ENCODE measurements around the gene SNX17. TPM values are rescaled to one million over a fixed set of nuclear protein-coding genes. Genes with fewer than 3 reads are reported as not detected.

The SNX17 gene
- total RNA-seq, 2 donors from 2014 or later, result 56.4 to 82.1 TPM

GRCh38 chr2:27379383-27379835 is 9.0 kb downstream of the SNX17 start:
- ATAC-seq (no peak), DNase-seq (ENCODE audit: low spot score in 2 of 2) (no peak)
- Mint-ChIP-seq H3K9me3 (no peaks in the 10 kb centered on the region), H3K36me3 (peaks cover 31 to 33% of the 10 kb centered on the region in 2 donors), H3K27ac (peak overlapping the region; percentile 86 to 98)

GRCh38 chr2:27379836-27380625 is 9.6 kb downstream of the SNX17 start:
- peak; percentile 65 to 66 for ATAC-seq
- DNase-seq (ENCODE audit: low spot score in 2 of 2), result peak in 1 of 2 donors; percentile 22
- Mint-ChIP-seq H3K36me3 (peaks cover 30 to 33% of the 10 kb centered on the region in 2 donors), H3K9me3 (no peaks in the 10 kb centered on the region), H3K27ac (peak overlapping the region; percentile 53 to 98)

- peaks cover 31 to 36% of the 10 kb centered on the region in 2 donors for H3K36me3 Mint-ChIP-seq
Observed at GRCh38 chr2:27380626-27381545, 10.5 kb downstream of the SNX17 start, which contains the start of gene ZNF513. Gene ZNF513, minus strand, starts transcription at chr2:27380734. Its CDS starts 208 bp downstream, at chr2:27380526.

GRCh38 chr2:27381577-27382181 is 11.3 kb downstream of the SNX17 start:
- Mint-ChIP-seq H3K9me3 (no peaks in the 10 kb centered on the region), H3K36me3 (peaks cover 31 to 37% of the 10 kb centered on the region in 2 donors), H3K27ac (peak overlapping the region; percentile 88 to 98)
- no peak for DNase-seq (ENCODE audit: low spot score in 2 of 2)
- ATAC-seq, result no peak

More at GRCh38 chr2:27380626-27381545, 10.5 kb downstream of the SNX17 start, which contains the start of gene ZNF513:
- peak within 1 kb of the TSS; percentile 88 to 98 for H3K27ac Mint-ChIP-seq
- H3K9me3 Mint-ChIP-seq, result no peaks in the 10 kb centered on the region
- ATAC-seq (peak; percentile 91 to 95), DNase-seq (ENCODE audit: low spot score in 2 of 2) (peak; percentile 89 to 91)

- Mint-ChIP-seq H3K9me3 (no peaks in the 10 kb centered on the region), H3K27ac (peak overlapping the region; percentile 70 to 90), H3K36me3 (peaks cover 7 to 16% of the 10 kb centered on the region in 2 donors)
- DNase-seq (ENCODE audit: low spot score in 2 of 2), result no peak
- peak; percentile 34 to 64 for ATAC-seq
Observed at GRCh38 chr2:27390822-27391679, 20.6 kb downstream of the SNX17 start.

GRCh38 chr2:27393225-27393624 is 22.8 kb downstream of the SNX17 start:
- Mint-ChIP-seq H3K9me3 (no peaks in the 10 kb centered on the region), H3K36me3 (peaks cover 6 to 21% of the 10 kb centered on the region in 2 donors), H3K27ac (no peak overlapping the region)
- no peak for DNase-seq (ENCODE audit: low spot score in 2 of 2)
- no peak for ATAC-seq

GRCh38 chr2:27398962-27399361 is 28.5 kb downstream of the SNX17 start:
- ATAC-seq, result no peak
- Mint-ChIP-seq H3K9me3 (no peaks in the 10 kb centered on the region), H3K36me3 (peaks cover 5 to 14% of the 10 kb centered on the region in 2 donors), H3K27ac (peak overlapping the region in 1 of 2 donors; percentile 16)
- no peak for DNase-seq (ENCODE audit: low spot score in 2 of 2)

GRCh38 chr2:27400348-27401135 is 30.1 kb downstream of the SNX17 start:
- Mint-ChIP-seq H3K9me3 (no peaks in the 10 kb centered on the region), H3K27ac (peak overlapping the region; percentile 7 to 27), H3K36me3 (peaks cover 5 to 14% of the 10 kb centered on the region in 2 donors)
- DNase-seq (ENCODE audit: low spot score in 2 of 2), result no peak
- no peak for ATAC-seq

- DNase-seq (ENCODE audit: low spot score in 2 of 2) (no peak), ATAC-seq (no peak)
- Mint-ChIP-seq H3K9me3 (peaks cover 0 to 8% of the 10 kb centered on the region in 2 donors), H3K27ac (peak overlapping the region; percentile 83 to 86), H3K36me3 (peaks cover 17 to 23% of the 10 kb centered on the region in 2 donors)
Observed at GRCh38 chr2:27407798-27408491, 37.5 kb downstream of the SNX17 start.

GRCh38 chr2:27408601-27409320 is 38.3 kb downstream of the SNX17 start:
- ATAC-seq (peak; percentile 21 to 48), DNase-seq (ENCODE audit: low spot score in 2 of 2) (peak in 1 of 2 donors; percentile 61)
- Mint-ChIP-seq H3K9me3 (peaks cover 0 to 8% of the 10 kb centered on the region in 2 donors), H3K27ac (peak overlapping the region; percentile 83 to 86), H3K36me3 (peaks cover 17 to 23% of the 10 kb centered on the region in 2 donors)

- peak; percentile 97 for DNase-seq (ENCODE audit: low spot score in 2 of 2)
- peaks cover 17 to 23% of the 10 kb centered on the region in 2 donors for H3K36me3 Mint-ChIP-seq
- peak within 1 kb of the TSS; percentile 86 to 97 for H3K27ac Mint-ChIP-seq
- peak; percentile 98 to 99 for ATAC-seq
- H3K9me3 Mint-ChIP-seq, result peaks cover 0 to 8% of the 10 kb centered on the region in 2 donors
Observed at GRCh38 chr2:27409321-27410073, 39.1 kb downstream of the SNX17 start, which contains the start of gene PPM1G. Gene PPM1G, minus strand, starts transcription at chr2:27409591. Its CDS starts 169 bp downstream, at chr2:27409422.

- Mint-ChIP-seq H3K9me3 (peaks cover 0 to 8% of the 10 kb centered on the region in 2 donors), H3K36me3 (peaks cover 9 to 12% of the 10 kb centered on the region in 2 donors), H3K27ac (no peak overlapping the region)
- ATAC-seq (no peak), DNase-seq (ENCODE audit: low spot score in 2 of 2) (no peak)
Observed at GRCh38 chr2:27412419-27413152, 42.2 kb downstream of the SNX17 start.

Data from activated naive CD4-positive, alpha-beta T cell treated with anti-CD3 and anti-CD28 coated beads, Interleukin-2, amount 50 U/mL, for 72 hours (primary cell).